Sigmoid colon (tissue), 4 donors: ENCODE data around the gene DOK5.

Experiments used
- EP300 ChIP-seq, 4 donors: sonication (generic); formaldehyde crosslinking; IDR thresholded peaks; one replicate each; pipeline ENCODE4 v1.6.1; 2017; ENCODE audit warnings: antibody characterized with exemption in 4 of 4
- POLR2A ChIP-seq, 2 donors: fragments of 450-650 bp; IDR thresholded peaks; one replicate each; pipeline ENCODE4 v1.6.1; 2016; ENCODE audit warnings: antibody characterized with exemption in 2 of 2, mild to moderate bottlenecking in 2 of 2, moderate library complexity in 2 of 2
- POLR2AphosphoS5 ChIP-seq, 4 donors: sonication (generic); formaldehyde crosslinking; IDR thresholded peaks; one replicate each; pipeline ENCODE4 v1.6.1; 2017; ENCODE audit warnings: antibody characterized with exemption in 4 of 4
- TF ChIP-seq, protein P1 (sequence below), 4 experiments: fragments of 450-650 bp in 3 of 4; fragments of 200-600 bp in 1 of 4; IDR thresholded peaks; one replicate each; pipeline ENCODE4 v1.5.1; 2016 to 2019; ENCODE audit warnings: antibody characterized with exemption in 4 of 4, mild to moderate bottlenecking in 3 of 4, moderate library complexity in 2 of 4

- no peak for TF ChIP-seq POLR2A (IDR thresholded peaks at IDR 0.05)
- TF ChIP-seq, protein P1, sequence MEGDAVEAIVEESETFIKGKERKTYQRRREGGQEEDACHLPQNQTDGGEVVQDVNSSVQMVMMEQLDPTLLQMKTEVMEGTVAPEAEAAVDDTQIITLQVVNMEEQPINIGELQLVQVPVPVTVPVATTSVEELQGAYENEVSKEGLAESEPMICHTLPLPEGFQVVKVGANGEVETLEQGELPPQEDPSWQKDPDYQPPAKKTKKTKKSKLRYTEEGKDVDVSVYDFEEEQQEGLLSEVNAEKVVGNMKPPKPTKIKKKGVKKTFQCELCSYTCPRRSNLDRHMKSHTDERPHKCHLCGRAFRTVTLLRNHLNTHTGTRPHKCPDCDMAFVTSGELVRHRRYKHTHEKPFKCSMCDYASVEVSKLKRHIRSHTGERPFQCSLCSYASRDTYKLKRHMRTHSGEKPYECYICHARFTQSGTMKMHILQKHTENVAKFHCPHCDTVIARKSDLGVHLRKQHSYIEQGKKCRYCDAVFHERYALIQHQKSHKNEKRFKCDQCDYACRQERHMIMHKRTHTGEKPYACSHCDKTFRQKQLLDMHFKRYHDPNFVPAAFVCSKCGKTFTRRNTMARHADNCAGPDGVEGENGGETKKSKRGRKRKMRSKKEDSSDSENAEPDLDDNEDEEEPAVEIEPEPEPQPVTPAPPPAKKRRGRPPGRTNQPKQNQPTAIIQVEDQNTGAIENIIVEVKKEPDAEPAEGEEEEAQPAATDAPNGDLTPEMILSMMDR (IDR thresholded peaks at IDR 0.05) = no peak
- TF ChIP-seq POLR2AphosphoS5 (IDR thresholded peaks at IDR 0.05) = no peak
- TF ChIP-seq EP300 (IDR thresholded peaks at IDR 0.05) = no peak
Observed at GRCh38 chr20:54464003-54464402, 11.4 kb upstream of the DOK5 start.
